SK-N-MC (cell line): ENCODE measurements around the gene APP.

Source experiments
- EZH2 ChIP-seq: fragments of 200-600 bp; sonication (generic); IDR thresholded peaks from one replicate; pipeline ENCODE4 v1.6.1; 2017; ENCODE audit warnings: antibody characterized with exemption
- FOXP2 ChIP-seq: optimal IDR thresholded peaks from 2 replicates; pipeline ENCODE3; 2011; ENCODE audit warnings: mild to moderate bottlenecking, moderate library complexity; ENCODE audit not compliant: insufficient read depth; ENCODE audit errors: extremely low read length, control extremely low read depth
- POLR2AphosphoS5 ChIP-seq: IDR thresholded peaks from 2 replicates; pipeline ENCODE4 v1.6.1; 2012; ENCODE audit warnings: mild to moderate bottlenecking, low read depth, low read length, borderline replicate concordance

DNA sequence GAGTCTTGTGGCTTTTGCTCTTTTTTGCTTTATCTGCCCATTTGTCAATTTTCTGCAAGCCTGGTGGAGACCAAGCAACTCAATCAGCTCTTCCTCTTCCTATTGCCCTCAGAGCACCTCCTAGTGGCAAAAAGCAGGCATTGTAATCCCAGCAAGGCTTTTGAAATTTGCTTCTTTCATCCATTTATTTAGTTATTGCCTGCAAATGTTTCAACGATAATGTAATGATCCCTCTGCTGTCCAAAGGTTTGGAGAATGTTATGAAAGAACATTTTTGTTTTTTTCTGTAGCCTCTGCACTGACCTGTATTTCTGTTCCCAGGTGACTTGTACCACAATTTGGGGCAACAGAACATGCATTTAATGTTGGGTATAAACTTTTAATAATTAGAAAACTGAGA lies 308.0 kb downstream of the APP start:
- TF ChIP-seq EZH2 (no peak), POLR2AphosphoS5 (no peak), FOXP2 (no peak)
